SK-N-SH (cell line): ENCODE data around the gene CREBRF. TPM values are rescaled to one million over a fixed set of nuclear protein-coding genes. Genes with fewer than 3 reads are reported as not detected.

ENCODE experiments used
- CTCF ChIA-PET: fragments of 300-600, 350-600 bp; formaldehyde crosslinking; extraction: SDS; loops from one replicate; lab custom pipeline; 2021; lab: Yijun Ruan, JAX
- POLR2A ChIA-PET: fragments of 350-600 bp; sonication (Branson Sonifier 250); formaldehyde crosslinking; extraction: SDS; loops from one replicate; lab custom pipeline; 2020; ENCODE audit warnings: antibody characterized with exemption, inconsistent platforms; lab: Yijun Ruan, JAX
- DNase-seq: peaks from one replicate; pipeline ENCODE4 v3.0.0; 2012
- H2AFZ ChIP-seq: fragments of 200-600 bp; sonication (generic); 2 replicates; pipeline ENCODE4 v1.8.1; 2016; ENCODE audit warnings: antibody characterized with exemption, mild to moderate bottlenecking, low read depth
- H3F3A ChIP-seq: fragments of 200-600 bp; sonication (generic); replicated peaks from 2 replicates; pipeline ENCODE3; 2016; ENCODE audit warnings: antibody characterized with exemption, mild to moderate bottlenecking; ENCODE audit not compliant: insufficient read depth
- H3K27ac ChIP-seq, 2 experiments: fragments of 200-500 bp in 1 of 2; fragments of 200-600 bp in 1 of 2; sonication (Bioruptor generic) in 1 of 2; sonication (generic), shearing (Covaris generic) in 1 of 2; 2 replicates each; pipeline versions ENCODE4 v1.5.1 to v1.6.1; 2014 to 2016; ENCODE audit warnings: low read depth in 2 of 2, inconsistent platforms in 1 of 2, low read length in 1 of 2, mild to moderate bottlenecking in 1 of 2, mixed read lengths in 1 of 2
- H3K27me3 ChIP-seq: fragments of 200-600 bp; sonication (generic), shearing (Covaris generic); 2 replicates; pipeline ENCODE4 v1.6.1; 2016; ENCODE audit warnings: mixed run types; ENCODE audit not compliant: insufficient read depth
- H3K36me3 ChIP-seq, 2 experiments: fragments of 200-500 bp in 1 of 2; fragments of 200-600 bp in 1 of 2; sonication (Bioruptor generic) in 1 of 2; sonication (generic) in 1 of 2; replicated peaks in 1 of 2; 2 replicates each; pipeline versions ENCODE3 to v1.5.1; 2014 to 2016; ENCODE audit warnings: low read length in 1 of 2, mild to moderate bottlenecking in 1 of 2; ENCODE audit not compliant: insufficient read depth in 2 of 2, control insufficient read depth in 1 of 2
- H3K4me1 ChIP-seq, 2 experiments: fragments of 200-500 bp in 1 of 2; fragments of 200-600 bp in 1 of 2; sonication (Bioruptor generic) in 1 of 2; sonication (generic), shearing (Covaris generic) in 1 of 2; 2 replicates each; pipeline versions ENCODE4 v1.5.1 to v1.6.1; 2014 to 2016; ENCODE audit warnings: low read depth in 1 of 2, low read length in 1 of 2, mixed run types in 1 of 2; ENCODE audit not compliant: insufficient read depth in 2 of 2, control insufficient read depth in 1 of 2
- H3K4me2 ChIP-seq: fragments of 200-600 bp; sonication (generic), shearing (Covaris generic); 2 replicates; pipeline ENCODE4 v1.6.1; 2017; ENCODE audit warnings: mixed run types
- H3K4me3 ChIP-seq, 2 experiments: fragments of 200-500 bp in 1 of 2; fragments of 200-600 bp in 1 of 2; sonication (Bioruptor generic) in 1 of 2; sonication (generic), shearing (Covaris generic) in 1 of 2; 2 replicates each; pipeline versions ENCODE4 v1.5.1 to v1.8.1; 2014 to 2016; ENCODE audit warnings: low read depth in 2 of 2, inconsistent platforms in 1 of 2, low read length in 1 of 2, mild to moderate bottlenecking in 1 of 2, mixed read lengths in 1 of 2, moderate library complexity in 1 of 2
- H3K79me2 ChIP-seq: fragments of 200-600 bp; sonication (generic); 2 replicates; pipeline ENCODE4 v1.8.1; 2017; ENCODE audit warnings: mild to moderate bottlenecking; ENCODE audit not compliant: insufficient read depth
- H3K9ac ChIP-seq: fragments of 200-600 bp; sonication (generic); 2 replicates; pipeline ENCODE4 v1.6.1; 2017; ENCODE audit warnings: mixed run types
- H3K9me2 ChIP-seq: fragments of 200-600 bp; sonication (generic); 2 replicates; pipeline ENCODE4 v1.6.1; 2017; ENCODE audit warnings: mixed run types
- H3K9me3 ChIP-seq: fragments of 200-600 bp; sonication (generic); 2 replicates; pipeline ENCODE4 v1.6.1; 2017; ENCODE audit warnings: mixed run types, mild to moderate bottlenecking, moderate library complexity
- H4K20me1 ChIP-seq: fragments of 200-600 bp; sonication (generic); 2 replicates; pipeline ENCODE4 v1.6.1; 2017; ENCODE audit warnings: mild to moderate bottlenecking, mixed run types; ENCODE audit not compliant: insufficient read depth
- ELF1 ChIP-seq: IDR thresholded peaks from 2 replicates; pipeline ENCODE4 v1.4.0; 2012
- FOXJ3 ChIP-seq: sonication (generic); formaldehyde crosslinking; IDR thresholded peaks from 2 replicates; pipeline ENCODE4 v1.5.1; 2020; ENCODE audit warnings: mild to moderate bottlenecking, missing genetic modification reagents
- FOXM1 ChIP-seq: IDR thresholded peaks from 2 replicates; pipeline ENCODE4 v1.4.0; 2012; ENCODE audit warnings: low read depth, mild to moderate bottlenecking
- GABPA ChIP-seq: IDR thresholded peaks from 2 replicates; pipeline ENCODE4 v1.4.0; 2012; ENCODE audit warnings: low read depth, mild to moderate bottlenecking
- GATA2 ChIP-seq: sonication (generic); formaldehyde crosslinking; IDR thresholded peaks from 2 replicates; pipeline ENCODE4 v1.5.0; 2020; ENCODE audit warnings: mild to moderate bottlenecking, missing genetic modification reagents
- MAX ChIP-seq: IDR thresholded peaks from 2 replicates; pipeline ENCODE4 v1.4.0; 2012; ENCODE audit warnings: low read depth
- MEF2A ChIP-seq: IDR thresholded peaks from 2 replicates; pipeline ENCODE4 v1.4.0; 2012; ENCODE audit warnings: low read depth, borderline replicate concordance
- MXI1 ChIP-seq: IDR thresholded peaks from 2 replicates; pipeline ENCODE4 v1.6.1; 2012; ENCODE audit warnings: mild to moderate bottlenecking, low read depth, low read length, improper control_type of control experiment
- RCOR1 ChIP-seq: fragments of 150-350 bp; IDR thresholded peaks from 2 replicates; pipeline ENCODE4 v1.6.1; 2017; ENCODE audit warnings: antibody characterized with exemption, low read length
- RXRA ChIP-seq: IDR thresholded peaks from 2 replicates; pipeline ENCODE4 v1.4.0; 2012; ENCODE audit warnings: low read depth, mild to moderate bottlenecking, borderline replicate concordance
- SIN3A ChIP-seq: IDR thresholded peaks from 2 replicates; pipeline ENCODE4 v1.6.1; 2012; ENCODE audit warnings: low read depth, mild to moderate bottlenecking, low read length, moderate library complexity, borderline replicate concordance
- SMC3 ChIP-seq: IDR thresholded peaks from 2 replicates; pipeline ENCODE4 v1.6.1; 2012; ENCODE audit warnings: low read depth, low read length, improper control_type of control experiment
- TEAD4 ChIP-seq: IDR thresholded peaks from 2 replicates; pipeline ENCODE4 v1.4.0; 2012; ENCODE audit warnings: mild to moderate bottlenecking, borderline replicate concordance; ENCODE audit not compliant: insufficient read depth
- YY1 ChIP-seq: IDR thresholded peaks from 2 replicates; pipeline ENCODE4 v1.4.0; 2012; ENCODE audit warnings: low read depth, mild to moderate bottlenecking
- ZBTB33 ChIP-seq: IDR thresholded peaks from 2 replicates; pipeline ENCODE4 v1.4.0; 2012; ENCODE audit warnings: low read depth, borderline replicate concordance
- WGBS: methylation state at CpG from one replicate; pipeline ENCODE4 v1.1.6; 2017; ENCODE audit warnings: low lambda C conversion rate; 5-methylcytosine and 5-hydroxymethylcytosine counted together
- polyA plus RNA-seq, 3 experiments: library from polyadenylated mRNA; depleted of rRNA; stranded (reverse); fragments of >200 nt; gene quantifications; 2 replicates each; pipeline ENCODE4 v1.2.3, GENCODE V29; 2012
- TF ChIP-seq, protein P1 (sequence below): IDR thresholded peaks from 2 replicates; pipeline ENCODE4 v1.4.0; 2012; ENCODE audit warnings: low read depth, borderline replicate concordance
- TF ChIP-seq, protein P2 (sequence below): fragments of 200-600 bp; sonication (generic); IDR thresholded peaks from 2 replicates; pipeline ENCODE4 v1.6.1; 2017; ENCODE audit warnings: antibody characterized with exemption, mild to moderate bottlenecking, moderate library complexity
- TF ChIP-seq, protein P3 (sequence below): fragments of 150-350 bp; IDR thresholded peaks from 2 replicates; pipeline ENCODE4 v1.6.1; 2017; ENCODE audit warnings: antibody characterized with exemption, low read length, low read depth, borderline replicate concordance

Gene CREBRF
- polyA plus RNA-seq, 1 of the 3 experiments (the other 2 are of a cell fraction), result 2.4 TPM

- no peak for TF ChIP-seq ZBTB33
- TF ChIP-seq MXI1, result no peak
- no peak for TF ChIP-seq TEAD4
- no peak for TF ChIP-seq MEF2A
- no peak for TF ChIP-seq ELF1
- ChIA-PET POLR2A (no interaction called here), CTCF (no interaction called here)
- Histone ChIP-seq H3K79me2 (0 out of 2 replicates have a peak, but pooled peaks cover 13% of the 10 kb centered on the region), H4K20me1 (no peaks in the 10 kb centered on the region), H3K9ac (no peak overlapping the region), H2AFZ (no peak overlapping the region), H3K9me2 (no peaks in the 10 kb centered on the region), H3K4me3 (no peak overlapping the region), H3K27me3 (no peaks in the 10 kb centered on the region), H3F3A (no peaks in the 10 kb centered on the region), H3K4me2 (no peak overlapping the region), H3K27ac (no peak overlapping the region), H3K4me1 (peaks cover 0 to 4% of the 10 kb centered on the region in 2 experiments; a peak in 1 of 4 replicates), H3K36me3 (peaks cover 10 to 34% of the 10 kb centered on the region in 2 experiments), H3K9me3 (no peaks in the 10 kb centered on the region)
- DNase-seq, result no peak
- WGBS, result 89% methylated on average over 2 of the region's 2 CpGs
These were observed 92.2 kb downstream of the CREBRF start for GRCh38 chr5:173148354-173148753.

DNA sequence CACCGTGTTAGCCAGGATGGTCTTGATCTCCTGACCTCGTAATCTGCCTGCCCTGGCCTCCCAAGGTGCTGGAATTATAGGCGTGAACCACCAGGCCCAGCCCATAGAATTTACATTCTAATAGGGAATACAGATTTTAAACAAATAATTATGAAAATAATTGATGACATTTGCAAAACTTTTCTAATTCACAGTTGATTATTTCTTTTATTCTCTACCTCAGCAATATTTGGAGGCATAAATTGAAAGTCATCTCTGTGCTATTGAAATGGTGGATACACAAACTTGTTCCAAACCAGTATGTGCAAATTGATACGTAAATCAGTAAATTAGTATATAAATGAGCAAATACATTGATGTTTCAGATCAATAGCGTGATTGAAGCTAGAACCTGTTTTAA lies 96.4 kb downstream of the CREBRF start:
- Histone ChIP-seq H3K4me1 (no peaks in the 10 kb centered on the region), H3K4me3 (no peak overlapping the region), H3K79me2 (no peaks in the 10 kb centered on the region), H3K4me2 (no peak overlapping the region), H3K36me3 (peaks cover 13 to 39% of the 10 kb centered on the region in 2 experiments), H3K27ac (no peak overlapping the region), H3K27me3 (no peaks in the 10 kb centered on the region), H3F3A (no peaks in the 10 kb centered on the region), H2AFZ (no peak overlapping the region), H4K20me1 (no peaks in the 10 kb centered on the region), H3K9me2 (no peaks in the 10 kb centered on the region), H3K9ac (no peak overlapping the region), H3K9me3 (no peaks in the 10 kb centered on the region)
- no peak for DNase-seq
- CTCF ChIA-PET, result interaction anchor here (1.8 kb wide), 1 partner anchor 15 kb away, joined by 4 read pairs; no protein-coding TSS in a partner anchor
- TF ChIP-seq GABPA, result no peak
- TF ChIP-seq TEAD4, result no peak
- TF ChIP-seq, protein P1, sequence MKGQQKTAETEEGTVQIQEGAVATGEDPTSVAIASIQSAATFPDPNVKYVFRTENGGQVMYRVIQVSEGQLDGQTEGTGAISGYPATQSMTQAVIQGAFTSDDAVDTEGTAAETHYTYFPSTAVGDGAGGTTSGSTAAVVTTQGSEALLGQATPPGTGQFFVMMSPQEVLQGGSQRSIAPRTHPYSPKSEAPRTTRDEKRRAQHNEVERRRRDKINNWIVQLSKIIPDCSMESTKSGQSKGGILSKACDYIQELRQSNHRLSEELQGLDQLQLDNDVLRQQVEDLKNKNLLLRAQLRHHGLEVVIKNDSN, result no peak
- TF ChIP-seq GATA2, result no peak
- TF ChIP-seq RXRA, result no peak
- no peak for TF ChIP-seq SMC3
- no peak for TF ChIP-seq FOXM1
- no peak for TF ChIP-seq SIN3A
- TF ChIP-seq RCOR1, result no peak
- TF ChIP-seq, protein P2, sequence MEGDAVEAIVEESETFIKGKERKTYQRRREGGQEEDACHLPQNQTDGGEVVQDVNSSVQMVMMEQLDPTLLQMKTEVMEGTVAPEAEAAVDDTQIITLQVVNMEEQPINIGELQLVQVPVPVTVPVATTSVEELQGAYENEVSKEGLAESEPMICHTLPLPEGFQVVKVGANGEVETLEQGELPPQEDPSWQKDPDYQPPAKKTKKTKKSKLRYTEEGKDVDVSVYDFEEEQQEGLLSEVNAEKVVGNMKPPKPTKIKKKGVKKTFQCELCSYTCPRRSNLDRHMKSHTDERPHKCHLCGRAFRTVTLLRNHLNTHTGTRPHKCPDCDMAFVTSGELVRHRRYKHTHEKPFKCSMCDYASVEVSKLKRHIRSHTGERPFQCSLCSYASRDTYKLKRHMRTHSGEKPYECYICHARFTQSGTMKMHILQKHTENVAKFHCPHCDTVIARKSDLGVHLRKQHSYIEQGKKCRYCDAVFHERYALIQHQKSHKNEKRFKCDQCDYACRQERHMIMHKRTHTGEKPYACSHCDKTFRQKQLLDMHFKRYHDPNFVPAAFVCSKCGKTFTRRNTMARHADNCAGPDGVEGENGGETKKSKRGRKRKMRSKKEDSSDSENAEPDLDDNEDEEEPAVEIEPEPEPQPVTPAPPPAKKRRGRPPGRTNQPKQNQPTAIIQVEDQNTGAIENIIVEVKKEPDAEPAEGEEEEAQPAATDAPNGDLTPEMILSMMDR, result no peak
- no peak for TF ChIP-seq FOXJ3 (CRISPR knock-in tag)
- TF ChIP-seq, protein P3, sequence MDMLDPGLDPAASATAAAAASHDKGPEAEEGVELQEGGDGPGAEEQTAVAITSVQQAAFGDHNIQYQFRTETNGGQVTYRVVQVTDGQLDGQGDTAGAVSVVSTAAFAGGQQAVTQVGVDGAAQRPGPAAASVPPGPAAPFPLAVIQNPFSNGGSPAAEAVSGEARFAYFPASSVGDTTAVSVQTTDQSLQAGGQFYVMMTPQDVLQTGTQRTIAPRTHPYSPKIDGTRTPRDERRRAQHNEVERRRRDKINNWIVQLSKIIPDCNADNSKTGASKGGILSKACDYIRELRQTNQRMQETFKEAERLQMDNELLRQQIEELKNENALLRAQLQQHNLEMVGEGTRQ, result no peak
- no peak for TF ChIP-seq YY1
- TF ChIP-seq ZBTB33, result no peak
- no peak for TF ChIP-seq MAX
- WGBS, result 97% methylated on average over 5 of the region's 5 CpGs
- POLR2A ChIA-PET, result no interaction called here
